Neural cell (in vitro differentiated cells): ENCODE data around the gene CCDC30. TPM values are rescaled to one million over a fixed set of nuclear protein-coding genes. Genes with fewer than 3 reads are reported as not detected.

ENCODE experiments used
- H2AFZ ChIP-seq: fragments of 200-600, 300-800 bp; sonication (generic), shearing (Covaris generic); 2 replicates; pipeline ENCODE4 v1.6.0; 2014; ENCODE audit warnings: low read depth, mild to moderate bottlenecking, antibody characterized with exemption, low read length, moderate library complexity
- H3F3A ChIP-seq: fragments of 200-600 bp; shearing (Covaris generic); 2 replicates; pipeline ENCODE4 v1.6.1; 2016; ENCODE audit warnings: mild to moderate bottlenecking, moderate library complexity, mixed read lengths, antibody characterized with exemption, low read length; ENCODE audit not compliant: insufficient read depth, poor library complexity, severe bottlenecking
- H3K27ac ChIP-seq: fragments of 200-600, 300-800 bp; sonication (generic), shearing (Covaris generic); 2 replicates; pipeline ENCODE4 v1.5.1; 2014; ENCODE audit warnings: mild to moderate bottlenecking, low read length, moderate library complexity
- H3K27me3 ChIP-seq: fragments of 300-800, 200-600 bp; sonication (generic), shearing (Covaris generic); 2 replicates; pipeline ENCODE4 v1.6.0; 2014; ENCODE audit warnings: mild to moderate bottlenecking, low read depth, low read length, moderate library complexity; ENCODE audit not compliant: insufficient read depth
- H3K36me3 ChIP-seq: fragments of 300-800, 200-600 bp; sonication (generic), shearing (Covaris generic); 2 replicates; pipeline ENCODE4 v1.5.1; 2014; ENCODE audit warnings: mild to moderate bottlenecking, antibody characterized with exemption, low read length, moderate library complexity; ENCODE audit not compliant: insufficient read depth
- H3K4me2 ChIP-seq: fragments of 300-800, 200-600 bp; sonication (generic), shearing (Covaris generic); 2 replicates; pipeline ENCODE4 v1.6.0; 2014; ENCODE audit warnings: mild to moderate bottlenecking, low read length
- H3K4me3 ChIP-seq: fragments of 300-800, 200-600 bp; sonication (generic), shearing (Covaris generic); 2 replicates; pipeline ENCODE4 v1.5.1; 2014; ENCODE audit warnings: mild to moderate bottlenecking, low read length, moderate library complexity
- H3K79me2 ChIP-seq: fragments of 200-600 bp; shearing (Covaris generic); replicated peaks from 2 replicates; pipeline ENCODE4 v1.6.0; 2014; ENCODE audit warnings: mild to moderate bottlenecking, low read length, moderate library complexity; ENCODE audit not compliant: insufficient read depth
- H3K9ac ChIP-seq: fragments of 300-800, 200-600 bp; sonication (generic), shearing (Covaris generic); 2 replicates; pipeline ENCODE4 v1.6.1; 2016; ENCODE audit warnings: mild to moderate bottlenecking, low read length, mixed read lengths
- H3K9me2 ChIP-seq: fragments of 200-600 bp; shearing (Covaris generic); 2 replicates; pipeline ENCODE4 v1.6.1; 2016; ENCODE audit warnings: mild to moderate bottlenecking, low read length, mixed read lengths; ENCODE audit not compliant: insufficient read depth
- H3K9me3 ChIP-seq: fragments of 200-600, 300-800 bp; sonication (generic), shearing (Covaris generic); 2 replicates; pipeline ENCODE4 v1.6.1; 2016; ENCODE audit warnings: mild to moderate bottlenecking, mixed run types, low read length, moderate library complexity, mixed read lengths
- H4K20me1 ChIP-seq: fragments of 200-600 bp; shearing (Covaris generic); 2 replicates; pipeline ENCODE4 v1.6.1; 2016; ENCODE audit warnings: mild to moderate bottlenecking, mixed run types; ENCODE audit not compliant: insufficient read depth
- CTCF ChIP-seq: fragments of 450-650 bp; IDR thresholded peaks from 2 replicates; pipeline ENCODE4 v1.5.1; 2014; ENCODE audit warnings: antibody characterized with exemption, mild to moderate bottlenecking, moderate library complexity; ENCODE audit not compliant: poor library complexity, severe bottlenecking
- EP300 ChIP-seq: fragments of 450-650 bp; conservative IDR thresholded peaks from 2 replicates; pipeline ENCODE4 v1.6.1; 2014; ENCODE audit warnings: antibody characterized with exemption, mild to moderate bottlenecking, moderate library complexity; ENCODE audit not compliant: poor library complexity, severe bottlenecking
- EZH2 ChIP-seq: fragments of 200-600, 300-800 bp; shearing (Covaris generic), sonication (generic); IDR thresholded peaks from 2 replicates; pipeline ENCODE4 v1.6.1; 2014; ENCODE audit warnings: antibody characterized with exemption, low read length, borderline replicate concordance, mild to moderate bottlenecking; ENCODE audit not compliant: insufficient read depth, poor library complexity, severe bottlenecking
- MXI1 ChIP-seq: fragments of 450-650 bp; conservative IDR thresholded peaks from 2 replicates; pipeline ENCODE4 v1.6.1; 2014; ENCODE audit warnings: antibody characterized with exemption, mild to moderate bottlenecking; ENCODE audit not compliant: poor library complexity, severe bottlenecking
- POLR2AphosphoS5 ChIP-seq: IDR thresholded peaks from 2 replicates; pipeline ENCODE4 v1.6.1; 2012
- RAD21 ChIP-seq: fragments of 450-650 bp; conservative IDR thresholded peaks from 2 replicates; pipeline ENCODE4 v1.6.1; 2014; ENCODE audit warnings: antibody characterized with exemption, mild to moderate bottlenecking, moderate library complexity
- REST ChIP-seq: IDR thresholded peaks from 2 replicates; pipeline ENCODE4 v1.6.1; 2012; ENCODE audit warnings: borderline replicate concordance
- SMC3 ChIP-seq: fragments of 450-650 bp; conservative IDR thresholded peaks from 2 replicates; pipeline ENCODE4 v1.6.1; 2014; ENCODE audit warnings: antibody characterized with exemption, mild to moderate bottlenecking, moderate library complexity; ENCODE audit not compliant: poor library complexity
- TAF1 ChIP-seq: IDR thresholded peaks from 2 replicates; pipeline ENCODE4 v1.6.1; 2012; ENCODE audit warnings: low read depth
- polyA plus RNA-seq: library from polyadenylated mRNA; depleted of rRNA; stranded (reverse); fragments of >200 nt; gene quantifications from 2 replicates; pipeline ENCODE4 v1.2.3, GENCODE V29; 2014

Gene CCDC30
- polyA plus RNA-seq, 1 donor from 2014 or later: 13.2 TPM

GRCh38 chr1:42524330-42524729 is 61.2 kb downstream of the CCDC30 start:
- Histone ChIP-seq H3K79me2 (no peaks in the 10 kb centered on the region), H4K20me1 (no peaks in the 10 kb centered on the region), H3K9ac (no peak overlapping the region), H2AFZ (no peak overlapping the region), H3K27me3 (no peaks in the 10 kb centered on the region), H3K27ac (no peak overlapping the region), H3K36me3 (no peaks in the 10 kb centered on the region), H3K9me3 (peaks cover 5% of the 10 kb centered on the region), H3K4me2 (no peak overlapping the region), H3F3A (no peaks in the 10 kb centered on the region), H3K4me3 (no peak overlapping the region), H3K9me2 (no peaks in the 10 kb centered on the region)
- TF ChIP-seq REST: no peak
- TF ChIP-seq SMC3: no peak

- Histone ChIP-seq H4K20me1 (no peaks in the 10 kb centered on the region), H3K27ac (no peak overlapping the region), H3K4me3 (no peak overlapping the region), H3K79me2 (no peaks in the 10 kb centered on the region), H3K9me3 (no peaks in the 10 kb centered on the region), H3K27me3 (no peaks in the 10 kb centered on the region), H2AFZ (no peak overlapping the region), H3K9me2 (no peaks in the 10 kb centered on the region), H3K9ac (no peak overlapping the region), H3F3A (no peaks in the 10 kb centered on the region), H3K36me3 (no peaks in the 10 kb centered on the region), H3K4me2 (no peak overlapping the region)
- TF ChIP-seq POLR2AphosphoS5 (no peak), REST (no peak), RAD21 (no peak), CTCF (no peak), TAF1 (no peak), MXI1 (no peak), EZH2 (no peak), SMC3 (no peak), EP300 (no peak)
Observed at GRCh38 chr1:42529724-42530181, 66.7 kb downstream of the CCDC30 start.
